Measurements from ENCODE around the gene ATP13A4. TPM values are rescaled to one million over a fixed set of nuclear protein-coding genes. Genes with fewer than 3 reads are reported as not detected.

Gene ATP13A4
- total RNA-seq, 1 donor from 2014 or later = 0.49 TPM

DNA sequence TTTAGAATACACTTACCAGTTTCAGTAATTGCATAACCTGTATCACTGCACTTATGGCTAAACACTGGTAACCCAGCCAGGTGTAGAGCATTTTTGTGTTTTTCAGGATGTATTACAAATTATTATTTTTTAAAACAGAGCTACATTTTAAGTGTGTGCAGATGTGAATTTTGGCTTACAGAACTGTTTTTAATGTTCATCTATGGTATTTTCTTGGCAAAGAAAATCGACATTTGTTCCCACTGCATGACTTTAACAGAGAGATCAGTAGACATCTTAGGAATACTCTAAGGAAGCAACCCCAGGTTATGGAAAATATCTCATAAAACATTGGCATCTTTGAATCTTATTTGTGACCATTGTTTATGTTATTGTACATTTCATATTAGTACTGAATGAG lies 73.3 kb downstream of the ATP13A4 start:
- Mint-ChIP-seq H3K27me3 (ENCODE audit: unreplicated experiment) (peaks cover 3% of the 10 kb centered on the region), H3K27ac (ENCODE audit: unreplicated experiment) (no peak overlapping the region), H3K36me3 (ENCODE audit: low read depth, unreplicated experiment) (no peaks in the 10 kb centered on the region), H3K9me3 (ENCODE audit: unreplicated experiment) (no peaks in the 10 kb centered on the region), H3K4me3 (ENCODE audit: unreplicated experiment) (no peak overlapping the region), H3K4me1 (ENCODE audit: unreplicated experiment) (peaks cover 3% of the 10 kb centered on the region)
- TF ChIP-seq, protein P1, sequence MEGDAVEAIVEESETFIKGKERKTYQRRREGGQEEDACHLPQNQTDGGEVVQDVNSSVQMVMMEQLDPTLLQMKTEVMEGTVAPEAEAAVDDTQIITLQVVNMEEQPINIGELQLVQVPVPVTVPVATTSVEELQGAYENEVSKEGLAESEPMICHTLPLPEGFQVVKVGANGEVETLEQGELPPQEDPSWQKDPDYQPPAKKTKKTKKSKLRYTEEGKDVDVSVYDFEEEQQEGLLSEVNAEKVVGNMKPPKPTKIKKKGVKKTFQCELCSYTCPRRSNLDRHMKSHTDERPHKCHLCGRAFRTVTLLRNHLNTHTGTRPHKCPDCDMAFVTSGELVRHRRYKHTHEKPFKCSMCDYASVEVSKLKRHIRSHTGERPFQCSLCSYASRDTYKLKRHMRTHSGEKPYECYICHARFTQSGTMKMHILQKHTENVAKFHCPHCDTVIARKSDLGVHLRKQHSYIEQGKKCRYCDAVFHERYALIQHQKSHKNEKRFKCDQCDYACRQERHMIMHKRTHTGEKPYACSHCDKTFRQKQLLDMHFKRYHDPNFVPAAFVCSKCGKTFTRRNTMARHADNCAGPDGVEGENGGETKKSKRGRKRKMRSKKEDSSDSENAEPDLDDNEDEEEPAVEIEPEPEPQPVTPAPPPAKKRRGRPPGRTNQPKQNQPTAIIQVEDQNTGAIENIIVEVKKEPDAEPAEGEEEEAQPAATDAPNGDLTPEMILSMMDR (IDR thresholded peaks at IDR 0.05; ENCODE audit: unreplicated experiment) = no peak
- DNase-seq (ENCODE audit: low spot score) = no peak

DNA sequence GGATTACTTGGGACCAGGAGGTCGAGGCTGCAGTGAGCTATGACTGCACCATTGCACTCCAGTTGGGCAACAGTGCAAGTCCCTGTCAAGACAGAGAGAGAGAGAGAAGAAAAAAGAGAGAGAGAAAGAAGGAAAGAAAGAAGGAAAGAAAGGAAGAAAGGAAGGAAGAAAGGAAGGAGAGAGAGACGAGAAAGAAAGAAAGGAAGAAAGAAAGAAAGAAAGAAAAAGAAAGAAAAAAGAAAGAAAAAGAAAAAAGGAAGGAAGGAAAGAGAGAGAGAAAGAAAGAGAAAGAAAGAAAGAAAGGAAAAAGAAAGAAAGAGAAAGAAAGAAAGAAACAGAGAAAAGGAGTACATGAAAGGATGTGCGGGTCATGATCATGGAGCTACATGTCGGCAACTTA lies 80.2 kb downstream of the ATP13A4 start:
- H3K4me1 Mint-ChIP-seq (ENCODE audit: unreplicated experiment) = peaks cover 3% of the 10 kb centered on the region
- H3K27ac Mint-ChIP-seq (ENCODE audit: unreplicated experiment) = no peak overlapping the region
- H3K36me3 Mint-ChIP-seq (ENCODE audit: low read depth, unreplicated experiment) = no peaks in the 10 kb centered on the region
- DNase-seq (ENCODE audit: low spot score) = no peak
- H3K9me3 Mint-ChIP-seq (ENCODE audit: unreplicated experiment) = no peaks in the 10 kb centered on the region
- no peak overlapping the region for H3K4me3 Mint-ChIP-seq (ENCODE audit: unreplicated experiment)
- TF ChIP-seq, protein P1 (IDR thresholded peaks at IDR 0.05; ENCODE audit: unreplicated experiment) = no peak
- H3K27me3 Mint-ChIP-seq (ENCODE audit: unreplicated experiment) = peaks cover 2% of the 10 kb centered on the region

DNA sequence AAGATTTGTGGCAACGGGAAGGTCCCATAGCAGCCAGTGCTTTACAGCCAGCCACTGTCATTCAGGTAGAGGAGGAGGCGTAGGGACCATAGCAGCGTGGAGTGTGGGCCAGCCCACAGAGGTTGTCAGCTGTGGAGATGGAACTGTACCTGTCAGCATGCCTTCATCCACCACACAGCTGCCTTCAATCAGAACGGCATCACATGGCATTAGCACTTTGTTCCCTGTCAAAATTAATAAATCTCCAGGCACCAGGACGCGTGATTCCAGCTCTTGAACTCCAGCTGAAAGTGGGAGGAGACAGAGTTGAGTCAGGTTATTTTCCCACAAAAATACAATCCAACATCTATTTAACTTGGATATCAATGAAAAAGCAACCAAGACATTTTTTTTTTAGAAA lies 84.0 kb downstream of the ATP13A4 start:
- Mint-ChIP-seq H3K4me3 (ENCODE audit: unreplicated experiment) (no peak overlapping the region), H3K4me1 (ENCODE audit: unreplicated experiment) (no peaks in the 10 kb centered on the region), H3K36me3 (ENCODE audit: low read depth, unreplicated experiment) (no peaks in the 10 kb centered on the region), H3K27ac (ENCODE audit: unreplicated experiment) (no peak overlapping the region), H3K27me3 (ENCODE audit: unreplicated experiment) (no peaks in the 10 kb centered on the region), H3K9me3 (ENCODE audit: unreplicated experiment) (no peaks in the 10 kb centered on the region)
- TF ChIP-seq, protein P1 (IDR thresholded peaks at IDR 0.05; ENCODE audit: unreplicated experiment) = no peak
- no peak for DNase-seq (ENCODE audit: low spot score)

DNA sequence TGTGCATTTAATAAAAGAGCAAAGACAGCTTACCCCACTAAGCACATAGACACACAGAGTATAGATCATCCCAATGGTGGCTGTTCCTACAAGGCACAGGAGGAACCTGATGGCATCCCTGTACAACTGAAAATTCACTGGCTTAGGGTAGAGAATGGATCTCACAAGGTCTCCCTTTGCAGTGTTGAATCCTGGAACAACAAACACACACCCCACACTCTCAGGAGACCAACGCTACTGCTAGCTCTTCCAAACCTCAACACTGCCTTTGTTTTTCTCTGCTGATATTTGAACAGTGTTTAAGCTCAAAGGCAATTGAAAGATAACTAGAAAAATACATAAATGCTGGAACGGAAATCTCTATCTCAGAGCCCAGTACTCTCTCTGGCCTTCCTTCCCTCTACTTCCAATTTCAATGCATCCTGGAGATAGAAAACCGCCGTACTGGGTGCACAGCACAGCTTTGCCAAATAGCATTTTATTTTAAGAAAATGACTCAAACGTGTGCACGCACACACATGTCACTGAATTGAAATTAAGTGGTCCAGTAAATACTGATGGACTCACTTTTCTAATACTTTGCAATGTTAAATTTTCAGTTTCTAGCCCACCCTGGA lies 88.6 kb downstream of the ATP13A4 start:
- DNase-seq (ENCODE audit: low spot score) = no peak
- no peak overlapping the region for H3K27ac Mint-ChIP-seq (ENCODE audit: unreplicated experiment)
- no peaks in the 10 kb centered on the region for H3K4me1 Mint-ChIP-seq (ENCODE audit: unreplicated experiment)
- H3K4me3 Mint-ChIP-seq (ENCODE audit: unreplicated experiment) = no peak overlapping the region
- no peaks in the 10 kb centered on the region for H3K9me3 Mint-ChIP-seq (ENCODE audit: unreplicated experiment)
- TF ChIP-seq, protein P1 (IDR thresholded peaks at IDR 0.05; ENCODE audit: unreplicated experiment) = no peak
- H3K36me3 Mint-ChIP-seq (ENCODE audit: low read depth, unreplicated experiment) = no peaks in the 10 kb centered on the region
- no peaks in the 10 kb centered on the region for H3K27me3 Mint-ChIP-seq (ENCODE audit: unreplicated experiment)

DNA sequence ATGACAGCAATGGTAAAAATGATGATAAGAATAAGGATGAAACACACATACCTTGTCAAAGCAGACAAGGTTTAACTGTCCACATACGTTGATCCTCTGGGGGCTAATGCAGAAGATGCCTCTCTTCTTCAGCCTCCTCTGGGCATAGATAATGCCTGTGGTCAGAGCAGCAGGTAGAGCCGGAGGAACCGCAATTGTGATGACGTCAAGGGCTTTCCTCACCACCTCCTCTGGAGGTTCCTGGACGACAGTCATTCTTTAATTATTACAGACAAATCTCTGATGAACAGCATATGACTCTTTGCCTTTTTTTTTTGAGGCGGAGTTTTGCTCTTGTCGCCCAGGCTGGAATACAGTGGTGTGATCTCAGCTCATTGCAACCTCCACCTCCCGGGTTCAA lies 89.8 kb downstream of the ATP13A4 start:
- Mint-ChIP-seq H3K36me3 (ENCODE audit: low read depth, unreplicated experiment) (no peaks in the 10 kb centered on the region), H3K27ac (ENCODE audit: unreplicated experiment) (no peak overlapping the region), H3K4me1 (ENCODE audit: unreplicated experiment) (peaks cover 8% of the 10 kb centered on the region), H3K9me3 (ENCODE audit: unreplicated experiment) (no peaks in the 10 kb centered on the region), H3K27me3 (ENCODE audit: unreplicated experiment) (no peaks in the 10 kb centered on the region), H3K4me3 (ENCODE audit: unreplicated experiment) (no peak overlapping the region)
- no peak for DNase-seq (ENCODE audit: low spot score)
- TF ChIP-seq, protein P1 (IDR thresholded peaks at IDR 0.05; ENCODE audit: unreplicated experiment) = no peak
